Measurements from ENCODE around the gene BAHCC1.
A peak's percentile ranks its signal among the peaks of the same experiment; 100 is the strongest.

Gene BAHCC1

DNA sequence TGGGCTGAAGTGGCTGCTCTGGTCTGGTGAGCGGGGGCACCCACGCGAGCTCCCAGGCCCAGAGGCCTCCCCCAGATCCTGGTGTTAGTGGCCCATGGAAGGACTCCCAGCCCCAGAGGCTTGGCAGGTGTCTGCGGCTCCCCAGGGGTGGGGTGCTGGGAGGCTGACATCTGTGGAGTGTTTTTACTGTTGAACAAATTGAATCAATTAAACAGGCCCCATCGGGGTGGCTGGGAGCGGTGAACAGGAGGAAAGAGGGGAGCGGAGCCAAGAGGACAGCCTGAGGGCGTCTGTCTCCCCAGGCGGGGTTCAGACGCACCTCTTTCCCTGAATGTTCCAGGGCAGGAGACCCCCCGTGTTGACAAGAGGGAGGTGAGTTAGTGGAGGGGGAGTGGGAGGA is 87.4 kb downstream of the BAHCC1 start:
- no peak for DNase-seq

DNA sequence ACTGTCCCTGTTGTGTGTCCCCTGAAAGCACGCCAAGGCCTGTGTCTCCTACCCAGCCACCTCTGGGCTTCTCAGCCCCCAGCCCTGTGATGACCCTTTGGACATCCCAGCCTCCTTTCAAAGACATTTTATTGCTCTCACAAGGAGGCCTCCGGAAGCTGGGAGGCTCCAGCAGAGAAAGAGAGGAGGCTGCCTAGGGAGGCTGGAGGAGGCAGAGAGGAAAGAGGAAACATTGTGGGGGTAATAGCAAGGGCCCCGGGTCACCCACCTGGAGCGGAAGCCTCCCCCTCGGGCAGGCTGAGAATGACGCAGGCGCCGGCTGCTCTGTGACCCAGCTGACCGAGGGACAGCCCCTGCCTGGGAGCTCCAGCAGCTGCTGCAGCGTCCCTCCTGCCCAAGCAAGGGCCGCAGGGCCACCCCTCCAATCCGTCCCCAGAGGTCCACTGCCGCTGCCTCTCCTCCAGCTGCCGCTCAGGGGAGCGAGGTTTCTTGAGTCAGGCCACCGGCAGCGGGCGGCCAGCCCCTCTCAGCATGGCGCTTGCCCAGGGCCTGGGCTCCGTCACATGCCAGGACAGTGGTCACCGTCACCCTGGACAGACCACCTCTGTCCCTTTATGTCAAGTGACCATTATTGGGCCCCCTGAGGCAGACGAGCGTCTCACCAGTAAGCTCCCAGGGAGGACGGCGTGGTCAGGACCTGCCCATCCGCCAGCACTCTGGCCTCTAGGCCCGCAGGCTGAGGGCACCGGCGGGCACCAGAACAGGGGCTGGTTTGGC is 88.0 kb downstream of the BAHCC1 start:
- peak; percentile 87 to 92 for DNase-seq

DNA sequence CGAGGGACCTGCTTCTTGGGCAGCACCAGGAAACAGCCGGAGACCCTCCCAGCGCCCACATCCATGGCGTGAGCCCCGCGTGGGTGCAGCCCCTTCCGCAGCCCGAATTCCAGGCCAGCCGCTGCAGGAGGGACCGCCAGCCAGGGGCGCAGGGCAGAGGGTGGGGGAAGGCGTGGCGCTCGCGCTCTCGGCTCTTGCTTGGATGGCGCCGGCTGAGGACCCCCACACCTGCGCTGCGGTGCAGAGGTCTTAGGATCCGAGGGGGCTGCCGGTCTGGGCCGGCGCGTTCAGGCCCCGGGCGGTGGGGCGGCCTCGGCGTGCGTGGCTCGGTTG is 88.6 kb downstream of the BAHCC1 start:
- no peak for DNase-seq

DNA sequence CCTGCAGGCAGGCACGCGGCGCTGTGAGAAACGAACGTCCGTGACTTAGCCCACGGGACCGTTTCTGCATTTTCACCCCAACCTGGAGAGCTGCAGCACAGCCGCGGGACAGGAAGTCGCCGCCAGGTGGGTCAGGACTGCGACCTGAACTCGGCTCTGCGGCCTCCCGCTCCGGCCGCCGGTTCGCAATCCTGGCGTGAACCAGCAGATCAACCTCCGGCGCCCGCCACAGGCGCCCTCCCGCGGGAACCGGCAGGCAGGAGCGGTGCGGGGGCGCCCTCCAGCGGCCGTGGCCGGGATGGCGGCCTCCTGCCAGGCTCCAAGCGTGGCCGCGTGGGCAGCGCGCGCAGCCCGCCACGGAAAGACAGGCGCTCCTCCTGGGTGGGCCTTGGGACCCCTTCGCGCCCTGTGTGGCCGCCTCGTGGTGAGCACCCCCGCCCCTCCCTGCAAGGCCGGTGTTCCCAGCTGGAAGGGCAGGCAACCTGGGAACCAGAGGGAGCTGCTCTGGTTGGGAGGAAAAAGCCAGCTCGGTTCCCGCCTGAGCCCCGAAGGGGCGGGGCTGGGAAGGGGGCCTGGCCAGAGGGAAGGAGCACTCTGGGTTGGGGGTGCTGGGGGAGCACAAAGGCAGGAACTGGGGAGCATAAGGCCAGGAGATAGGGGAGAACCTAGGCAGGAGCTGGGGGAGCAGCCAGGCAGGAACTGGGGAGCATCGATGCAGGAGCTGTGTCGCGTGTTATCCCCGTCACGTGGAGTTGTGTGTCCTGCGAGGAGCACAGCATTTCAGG is 89.1 kb downstream of the BAHCC1 start:
- DNase-seq = peak; percentile 82 to 89

DNA sequence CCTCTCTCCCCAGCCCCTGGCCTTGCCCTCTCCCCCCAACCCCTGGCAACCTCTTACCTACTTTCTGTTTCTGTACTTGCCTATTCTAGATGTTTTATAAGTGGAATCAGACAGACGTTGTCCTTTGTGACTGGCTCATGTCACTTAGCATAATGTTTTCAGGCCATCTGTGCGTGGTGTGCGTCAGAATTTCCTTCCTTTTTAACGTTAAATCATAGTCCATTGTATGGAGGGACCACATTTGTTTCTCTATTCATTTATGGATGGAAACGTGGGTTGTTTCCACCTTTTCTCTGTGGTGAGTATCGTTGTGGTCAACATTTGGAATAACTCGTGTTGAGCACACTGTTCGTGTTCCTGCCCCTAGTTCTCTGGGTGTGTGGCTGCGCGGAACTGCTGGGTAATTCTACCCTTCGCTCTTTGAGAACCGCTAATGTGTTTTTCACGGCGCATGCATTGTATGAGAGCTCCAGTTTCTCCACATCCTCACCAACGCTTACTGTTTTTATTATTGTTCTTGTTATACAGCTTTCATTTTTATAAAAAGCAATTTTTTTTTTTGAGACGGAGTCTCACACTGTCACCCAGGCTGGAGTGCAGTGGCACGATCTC is 91.0 kb downstream of the BAHCC1 start:
- DNase-seq = no peak

DNA sequence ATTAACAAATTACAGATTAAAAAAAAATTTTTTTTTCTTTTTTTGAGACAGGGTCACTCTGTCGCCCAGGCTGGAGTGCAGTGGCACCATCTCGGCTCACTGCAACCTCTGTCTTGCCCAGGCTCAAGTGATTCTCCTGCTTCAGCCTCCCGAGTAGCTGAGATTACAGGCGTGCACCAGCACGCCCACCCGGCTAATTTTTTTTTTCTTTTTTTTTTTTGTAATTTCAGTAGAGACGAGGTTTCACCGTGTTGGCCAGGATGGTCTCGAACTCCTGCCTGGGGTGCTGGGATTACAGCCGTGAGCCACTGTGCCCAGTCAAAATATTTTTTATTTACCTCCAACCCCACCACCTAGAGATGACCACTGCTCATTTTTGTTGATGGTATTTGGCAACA is 91.8 kb downstream of the BAHCC1 start:
- DNase-seq = no peak

DNA sequence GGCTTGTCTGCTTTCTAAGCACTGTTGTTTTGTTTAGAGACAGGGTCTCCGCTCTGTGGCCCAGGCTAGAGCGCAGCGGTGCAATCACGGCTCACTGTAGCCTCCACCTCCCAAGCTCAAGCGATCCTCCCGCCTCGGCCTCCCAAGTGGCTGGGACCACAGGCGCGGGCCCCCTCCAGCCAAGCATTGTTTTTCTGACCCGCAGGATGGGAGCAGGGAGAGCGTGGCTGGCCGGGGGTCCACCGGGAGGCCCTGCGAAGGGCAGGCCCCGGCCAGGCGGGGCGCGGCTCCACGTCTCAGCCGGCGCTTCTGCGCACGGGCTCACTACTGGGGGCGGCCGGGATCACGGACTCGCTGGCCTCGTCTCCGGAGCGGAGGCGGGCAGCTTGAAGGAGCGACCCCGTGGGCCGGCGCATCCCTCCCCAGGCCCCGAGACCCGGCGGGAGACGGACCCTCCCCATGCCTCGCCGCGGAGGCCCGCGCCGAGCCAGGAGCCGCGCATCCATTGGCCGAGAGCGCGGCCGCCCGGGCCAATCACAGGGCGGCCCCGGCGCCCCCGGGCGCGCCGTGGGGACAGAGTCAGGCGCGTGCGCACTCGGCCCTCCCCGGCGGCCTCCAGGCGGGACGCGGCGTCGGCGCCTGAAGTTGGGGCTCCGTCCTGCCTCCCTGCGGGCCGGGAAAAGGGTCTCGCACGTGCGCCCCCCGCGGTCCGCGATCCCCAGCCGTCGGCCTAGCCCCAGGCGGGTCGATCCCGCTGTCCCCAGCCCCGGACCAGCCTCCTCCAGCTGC is 92.4 kb downstream of the BAHCC1 start:
- peak; percentile 64 to 86 for DNase-seq

DNA sequence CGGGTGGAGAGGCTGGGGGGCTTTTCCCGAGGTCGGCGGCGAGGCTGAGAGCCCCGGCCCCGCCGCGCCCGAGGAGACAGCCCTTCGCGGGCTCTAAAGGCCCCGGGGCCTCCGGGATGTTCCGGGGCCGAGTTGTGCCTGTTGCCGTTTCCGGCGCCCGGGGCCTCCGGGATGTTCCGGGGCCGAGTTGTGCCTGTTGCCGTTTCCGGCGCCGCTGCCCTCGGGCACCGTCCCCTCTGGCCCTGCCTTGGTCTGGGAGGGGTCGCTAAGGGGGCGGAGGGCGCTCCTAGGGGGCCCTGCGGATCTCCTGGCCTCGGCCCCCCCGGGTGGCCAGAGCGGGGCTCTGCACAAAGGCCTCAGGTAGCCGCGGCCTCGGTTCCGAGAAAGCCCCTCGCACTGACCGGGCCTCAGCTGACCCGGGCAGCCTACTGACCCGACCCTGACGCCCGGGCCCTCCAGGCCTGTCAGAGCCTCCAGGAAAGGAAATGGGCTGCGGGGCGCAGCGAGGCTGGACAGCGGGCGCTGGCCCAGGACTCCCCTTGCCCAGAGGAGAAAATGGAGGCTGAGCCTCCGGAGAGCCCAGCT is 93.1 kb downstream of the BAHCC1 start:
- no peak for DNase-seq

DNA sequence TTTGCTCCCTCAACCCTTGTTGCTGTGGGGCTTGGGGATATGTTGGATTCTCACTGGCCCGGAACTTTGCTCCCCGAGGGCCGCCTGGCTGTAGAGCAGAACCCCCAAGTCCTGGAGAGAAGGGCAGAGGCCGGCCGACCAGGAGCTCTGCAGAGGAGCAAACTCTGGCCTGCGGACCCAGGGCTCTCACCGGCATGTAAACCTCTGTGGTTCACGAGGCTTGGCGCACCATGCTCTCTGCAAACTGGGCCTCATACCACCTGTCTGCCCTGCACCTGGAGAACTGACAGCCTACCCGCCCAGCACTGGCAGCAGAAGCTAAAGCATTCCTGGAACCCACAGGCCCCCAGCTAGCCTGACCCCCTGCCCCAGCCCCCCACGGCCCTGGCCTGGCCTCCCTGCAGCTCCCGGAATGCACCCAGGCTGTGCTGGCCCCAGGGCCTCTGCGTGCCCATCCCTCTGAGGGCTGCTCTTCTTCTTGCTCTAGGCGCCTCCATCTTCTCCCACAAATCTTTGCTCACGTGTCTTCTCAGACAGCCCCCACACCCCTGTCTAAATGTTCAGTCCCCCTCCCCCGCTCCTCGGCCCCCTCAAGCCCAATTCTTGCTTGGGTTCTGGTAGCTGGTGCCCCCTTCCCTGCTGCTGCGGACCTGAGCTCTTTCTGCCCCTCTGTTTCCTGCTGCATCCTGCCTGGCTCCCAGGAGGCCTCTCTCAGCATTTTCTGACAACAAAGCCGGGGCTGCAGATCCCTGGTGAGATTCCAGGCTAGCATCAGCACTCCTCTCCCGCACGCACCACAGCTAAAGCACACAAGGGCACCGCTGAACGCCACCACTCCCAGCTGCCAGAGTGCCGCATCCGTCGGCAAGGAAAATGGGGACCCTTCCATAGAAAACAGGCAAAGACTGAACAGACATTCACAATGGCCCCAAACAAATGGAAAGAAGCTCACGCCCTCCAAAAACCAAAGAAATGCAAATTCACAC is 94.0 kb downstream of the BAHCC1 start:
- peak in 1 of 2 experiments; percentile 40 for DNase-seq

DNA sequence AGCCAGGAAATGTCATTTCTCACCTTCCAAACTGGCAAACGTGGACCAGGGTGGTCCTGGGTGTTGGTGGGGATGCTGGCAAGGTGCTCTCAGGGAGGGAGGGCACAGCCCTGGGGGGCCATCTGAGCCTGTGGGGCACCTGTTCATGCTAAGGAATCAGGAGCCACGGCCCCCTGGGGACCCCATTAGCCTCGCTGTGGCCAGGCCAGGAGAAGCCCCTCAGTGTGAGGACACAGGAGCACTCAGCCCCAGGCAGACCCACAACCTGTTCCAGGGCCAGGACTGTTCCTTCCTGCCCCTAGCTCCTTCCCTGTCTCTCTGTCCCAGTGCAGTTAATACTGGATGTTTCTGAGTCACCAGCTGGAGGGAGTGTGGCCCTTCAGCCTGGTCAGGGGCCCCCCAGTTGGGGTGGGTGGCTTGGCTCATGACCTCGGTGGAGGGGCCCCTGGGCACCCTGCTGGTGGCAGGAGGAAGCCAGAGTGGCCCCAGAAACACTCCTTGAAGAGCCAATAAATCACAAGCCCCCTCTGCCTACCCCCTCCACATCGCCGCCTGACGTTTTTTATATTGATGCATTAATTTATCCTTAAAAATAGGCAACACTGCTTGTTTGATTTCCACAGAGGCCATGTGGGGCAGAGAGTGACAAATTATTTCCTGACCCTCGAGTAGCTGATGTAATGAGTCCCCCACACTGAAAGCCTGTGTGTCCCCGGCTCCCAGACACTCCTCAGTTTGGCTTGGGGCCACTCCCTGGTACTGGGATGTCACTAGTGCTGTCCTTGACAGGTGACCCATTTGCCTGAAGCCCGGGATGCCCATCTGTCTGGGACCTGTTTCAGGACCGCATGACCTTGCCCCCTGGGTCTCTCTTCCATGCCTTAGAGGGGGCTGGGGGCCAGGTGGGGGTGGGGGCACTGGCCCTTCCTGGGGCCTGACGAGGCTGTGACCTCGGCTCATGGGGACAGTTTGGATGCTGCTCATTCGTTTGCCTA is 95.0 kb downstream of the BAHCC1 start:
- no peak for DNase-seq

DNA sequence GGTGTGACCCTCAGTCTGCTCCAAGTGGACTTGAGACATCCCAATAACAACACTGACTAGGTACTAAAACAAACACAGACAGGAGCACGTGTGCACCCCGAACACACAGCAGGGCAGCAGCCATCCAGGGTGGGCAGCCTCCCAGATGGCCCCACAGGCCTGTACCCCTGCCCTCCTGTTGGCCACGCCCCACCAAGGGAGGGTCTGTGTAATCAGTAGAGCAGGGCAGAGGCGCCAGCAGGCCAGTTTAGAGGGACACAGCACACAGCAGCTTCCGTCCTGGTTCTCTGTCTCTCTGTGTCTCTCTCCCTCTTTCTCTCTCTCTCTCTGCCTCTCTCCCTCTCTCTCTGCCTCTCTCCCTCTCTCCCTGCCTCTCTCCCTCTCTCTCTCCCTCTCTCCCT is 95.9 kb downstream of the BAHCC1 start:
- peak; percentile 49 to 69 for DNase-seq

DNA sequence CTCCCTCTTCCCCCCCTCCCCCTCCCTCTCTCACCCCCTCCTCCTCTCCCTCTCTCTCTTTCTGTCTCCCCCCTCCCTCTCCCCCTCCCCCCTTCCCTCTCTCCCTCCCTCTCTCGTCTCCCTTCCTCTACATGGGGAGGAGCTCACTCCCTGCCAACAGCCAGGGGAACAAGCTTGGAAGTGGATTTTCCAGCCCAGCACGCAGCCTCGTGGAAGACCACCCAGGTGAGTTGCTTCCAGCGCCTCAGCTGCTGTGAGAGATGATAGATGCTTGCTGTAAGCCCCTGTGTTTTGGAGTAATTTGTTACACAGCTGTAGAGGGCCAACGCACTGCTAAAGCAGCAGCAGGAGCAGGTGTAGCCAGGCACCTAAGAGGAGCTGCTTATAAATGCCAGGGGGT is 96.5 kb downstream of the BAHCC1 start:
- peak in 1 of 2 experiments; percentile 61 for DNase-seq

DNA sequence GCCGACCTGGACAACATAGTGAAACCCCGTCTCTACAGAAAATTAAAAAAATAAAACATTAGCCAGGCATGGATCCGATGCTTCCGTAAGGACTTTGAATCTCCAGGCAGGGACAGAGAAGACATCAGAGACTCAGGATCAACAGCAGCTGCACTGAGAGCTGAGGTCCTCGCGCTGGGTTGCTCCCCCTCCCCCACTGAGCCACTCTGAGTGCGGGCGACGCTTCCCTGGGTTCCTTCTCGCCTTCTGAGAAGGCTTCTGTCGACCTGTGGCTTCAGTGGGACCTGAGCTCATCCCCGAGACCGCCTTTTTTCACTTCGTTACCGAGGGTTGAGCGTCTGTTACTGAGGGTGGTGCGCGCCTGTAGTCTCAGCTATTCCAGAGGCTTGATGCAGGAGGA is 96.9 kb downstream of the BAHCC1 start:
- DNase-seq = peak in 1 of 2 experiments; percentile 61

DNA sequence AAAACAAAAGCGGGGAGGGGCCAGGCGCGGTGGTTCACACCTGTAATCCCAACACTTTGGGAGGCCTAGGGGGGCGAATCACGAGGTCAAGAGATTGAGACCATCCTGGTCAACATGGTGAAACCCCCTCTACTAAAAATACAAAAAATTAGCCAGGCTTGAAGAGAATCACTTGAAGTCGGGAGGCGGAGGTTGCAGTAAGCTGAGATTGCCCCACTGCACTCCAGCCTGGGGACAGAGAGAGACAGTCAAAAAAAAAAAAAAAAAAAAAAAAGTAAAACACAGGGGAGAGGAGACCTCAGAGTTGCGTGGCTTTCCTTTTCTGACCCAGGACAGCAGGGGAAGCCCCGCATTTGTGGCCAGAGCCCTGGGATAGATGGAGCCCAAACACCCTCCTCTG is 97.4 kb downstream of the BAHCC1 start:
- DNase-seq = no peak

DNA sequence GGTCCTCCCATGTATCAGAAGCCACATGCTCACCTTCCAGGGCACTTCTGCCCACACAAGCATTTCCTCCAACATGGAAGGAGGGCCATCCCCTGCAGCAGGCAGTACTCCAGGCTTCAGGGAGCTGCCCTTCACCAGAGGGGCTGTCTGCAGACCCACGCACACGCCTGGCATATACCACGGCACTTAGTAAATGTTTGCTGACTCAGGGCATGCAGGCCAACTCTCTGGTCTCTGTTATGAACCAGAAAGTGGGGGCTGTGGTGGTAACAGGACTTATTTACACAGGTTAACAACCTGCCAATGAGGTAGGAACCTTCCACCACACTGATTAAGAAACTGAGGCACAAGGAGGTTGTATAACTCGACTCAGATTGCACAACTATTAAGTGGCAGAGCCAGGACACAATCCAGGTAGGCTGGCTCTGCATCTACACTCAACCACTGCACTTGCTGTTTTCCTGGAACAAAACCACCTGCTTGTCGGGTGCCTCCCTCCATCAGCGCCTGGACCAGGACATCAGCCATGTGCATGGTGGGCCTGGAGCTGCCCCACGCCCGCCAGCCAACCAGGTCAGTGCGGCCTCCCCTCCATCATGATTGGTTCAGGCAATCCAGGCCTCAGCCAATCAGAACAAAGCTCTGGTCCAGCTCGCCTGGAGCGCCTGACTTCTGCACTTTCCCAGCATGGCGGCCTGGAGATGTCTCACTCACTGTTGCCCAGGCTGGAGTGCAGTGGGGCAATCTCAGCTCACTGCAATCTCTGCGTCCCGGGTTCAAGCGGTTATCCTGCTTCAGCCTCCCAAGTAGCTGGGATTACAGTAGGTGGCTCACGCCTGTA is 98.2 kb downstream of the BAHCC1 start:
- DNase-seq = no peak

DNA sequence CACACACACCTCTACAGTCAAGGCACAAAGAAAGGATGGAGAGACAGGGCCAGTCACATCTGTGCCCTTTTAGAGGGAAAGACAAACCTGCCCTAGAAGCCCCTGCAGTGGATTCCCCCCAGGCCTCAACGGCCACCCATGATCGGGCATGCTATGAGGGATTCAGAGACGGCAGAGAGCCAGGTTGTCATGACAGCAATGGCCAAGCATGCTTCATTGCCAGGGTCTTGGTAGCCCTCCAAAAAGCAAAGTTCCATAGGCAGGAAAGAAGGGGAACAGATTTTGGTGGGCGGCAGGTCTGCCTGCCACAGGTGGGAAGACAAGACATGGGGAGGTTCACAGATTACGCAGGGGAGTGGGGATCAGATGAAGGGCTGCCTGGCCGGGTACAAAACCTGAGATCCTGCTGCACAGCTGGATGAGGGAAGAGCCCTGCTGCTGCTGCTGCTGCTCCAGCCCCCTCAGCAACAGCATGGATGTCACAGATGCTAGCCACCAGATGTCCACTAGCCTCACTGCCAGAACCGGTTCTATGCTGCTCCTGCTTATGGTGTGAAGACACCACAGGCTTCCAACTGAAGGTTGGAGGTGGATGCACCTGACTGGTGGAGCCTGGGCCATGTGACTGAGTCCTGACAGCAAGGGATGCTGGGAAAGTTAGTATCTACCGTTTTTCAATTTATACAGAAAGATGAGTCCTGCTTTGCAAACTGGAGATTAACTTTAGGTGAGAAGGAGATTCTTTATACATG is 99.5 kb downstream of the BAHCC1 start:
- DNase-seq = peak; percentile 65 to 90

DNA sequence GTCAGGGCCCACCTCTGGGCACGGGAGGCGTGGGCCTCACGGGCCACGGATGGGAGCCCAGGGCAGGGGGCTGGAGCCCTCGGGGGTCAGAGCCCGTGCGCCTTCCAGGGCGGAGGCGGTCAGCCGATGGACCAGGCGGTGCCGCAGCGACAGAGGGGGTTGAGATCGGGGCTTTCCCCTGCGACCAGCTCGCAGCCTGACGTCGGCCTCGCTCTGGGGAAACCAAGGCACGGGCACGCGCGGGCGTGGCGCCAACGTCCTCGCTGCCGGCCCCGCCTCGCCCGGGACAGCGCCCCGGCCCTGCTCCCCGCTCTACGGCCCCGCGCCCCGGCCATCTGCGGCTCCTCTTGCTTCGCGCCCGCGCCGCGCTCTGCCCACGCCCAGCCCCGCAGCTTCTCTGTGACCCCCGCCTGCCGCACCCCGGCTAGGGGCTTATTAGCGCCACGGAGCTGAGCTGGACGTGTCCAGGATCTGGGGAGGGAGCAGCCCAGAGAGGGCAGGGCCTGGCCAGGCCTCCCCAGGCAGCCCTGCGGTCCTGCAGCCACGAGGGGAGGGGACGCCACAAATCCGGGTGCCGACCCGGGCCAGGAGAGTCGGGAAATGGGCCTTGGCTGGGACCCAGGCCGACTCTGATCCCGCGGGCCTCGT is 103.8 kb downstream of the BAHCC1 start:
- no peak for DNase-seq

DNA sequence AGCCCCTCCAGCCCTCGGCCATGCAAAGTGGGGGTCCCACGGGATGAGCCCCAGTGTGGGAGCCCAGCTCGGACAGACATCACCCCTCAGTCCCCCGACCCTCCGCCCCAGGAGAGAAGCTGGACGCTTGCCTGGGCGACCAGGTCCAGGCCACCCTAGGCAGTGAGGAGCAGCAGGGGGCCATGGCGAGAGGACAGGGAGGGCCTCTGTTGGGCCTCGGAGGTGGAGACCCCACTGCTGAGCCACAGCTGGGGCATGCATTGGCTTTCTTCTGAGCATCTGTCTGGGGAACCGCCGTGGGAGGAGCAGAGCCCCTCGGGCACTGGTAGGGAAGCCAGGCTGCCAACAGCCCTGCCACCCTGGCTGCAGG is 104.3 kb downstream of the BAHCC1 start:
- no peak for DNase-seq
